Neutrophil (primary cell): ENCODE results near the gene MLX.
A peak's percentile ranks its signal among the peaks of the same experiment; 100 is the strongest.

ENCODE experiments used
- H3K27ac ChIP-seq: fragments of 200-600 bp; sonication (generic); 2 replicates; pipeline ENCODE4 v1.5.1; 2016; ENCODE audit warnings: mild to moderate bottlenecking, moderate library complexity
- H3K27me3 ChIP-seq: fragments of 200-600 bp; sonication (generic); 2 replicates; pipeline ENCODE4 v1.6.0; 2016; ENCODE audit warnings: mild to moderate bottlenecking
- H3K36me3 ChIP-seq: fragments of 200-600 bp; sonication (generic); 2 replicates; pipeline ENCODE4 v1.5.1; 2017
- H3K4me1 ChIP-seq, 2 experiments: fragments of 200-600 bp in 1 of 2; sonication (generic) in 1 of 2; 1 replicate in 1 of 2; 2 replicates in 1 of 2; pipeline versions ENCODE4 v1.5.1 to v1.6.1; 2013 to 2016; ENCODE audit warnings: low read depth in 1 of 2, low read length in 1 of 2, mild to moderate bottlenecking in 1 of 2, moderate library complexity in 1 of 2; ENCODE audit not compliant: control insufficient read depth in 1 of 2, insufficient read depth in 1 of 2
- H3K4me3 ChIP-seq, 2 experiments: fragments of 200-600 bp in 1 of 2; sonication (generic) in 1 of 2; 1 replicate in 1 of 2; 2 replicates in 1 of 2; pipeline ENCODE4 v1.5.1; 2013 to 2016; ENCODE audit warnings: low read depth in 1 of 2, low read length in 1 of 2, mild to moderate bottlenecking in 1 of 2, moderate library complexity in 1 of 2
- H3K9me3 ChIP-seq: fragments of 200-600 bp; sonication (generic); 2 replicates; pipeline ENCODE4 v1.5.1; 2016
- TF ChIP-seq, protein P1 (sequence below): fragments of 200-600 bp; sonication (generic); IDR thresholded peaks from 2 replicates; pipeline ENCODE4 v1.5.1; 2016; ENCODE audit warnings: antibody characterized with exemption

The MLX gene

DNA sequence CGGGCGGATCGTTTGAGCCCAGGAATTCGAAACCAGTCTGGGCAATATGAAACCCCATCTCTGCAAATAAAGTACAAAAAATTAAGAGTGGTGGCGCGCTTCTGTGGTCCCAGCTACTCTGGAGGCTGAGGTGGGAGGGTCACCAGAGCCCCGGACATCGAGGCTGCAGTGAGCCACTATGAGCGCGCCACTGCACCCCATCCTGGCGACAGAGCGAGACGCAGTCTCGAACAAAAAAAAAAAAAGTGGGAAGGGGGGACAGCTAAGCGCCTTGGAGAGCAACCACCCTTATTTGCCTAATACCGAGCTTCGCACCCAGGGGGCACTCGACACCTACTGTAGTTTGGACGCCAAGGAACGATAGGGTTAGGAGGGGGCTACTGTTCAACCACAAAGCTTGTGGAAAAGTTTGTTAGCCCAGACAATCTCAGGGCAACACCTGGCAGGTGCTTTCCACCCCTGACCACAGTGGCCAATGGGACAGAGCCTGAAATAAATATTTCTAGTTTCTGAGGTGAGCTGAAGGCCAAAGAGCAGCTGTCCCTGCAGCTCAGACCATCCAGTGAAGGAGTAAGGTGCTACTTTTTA lies 11.5 kb downstream of the MLX start:
- Histone ChIP-seq H3K36me3 (peaks cover 66% of the 10 kb centered on the region), H3K4me1 (peaks cover 27 to 43% of the 10 kb centered on the region in 2 experiments), H3K9me3 (no peaks in the 10 kb centered on the region), H3K4me3 (peak overlapping the region; percentile 70 to 74), H3K27ac (peak overlapping the region; percentile 96), H3K27me3 (no peaks in the 10 kb centered on the region)
- TF ChIP-seq, protein P1, sequence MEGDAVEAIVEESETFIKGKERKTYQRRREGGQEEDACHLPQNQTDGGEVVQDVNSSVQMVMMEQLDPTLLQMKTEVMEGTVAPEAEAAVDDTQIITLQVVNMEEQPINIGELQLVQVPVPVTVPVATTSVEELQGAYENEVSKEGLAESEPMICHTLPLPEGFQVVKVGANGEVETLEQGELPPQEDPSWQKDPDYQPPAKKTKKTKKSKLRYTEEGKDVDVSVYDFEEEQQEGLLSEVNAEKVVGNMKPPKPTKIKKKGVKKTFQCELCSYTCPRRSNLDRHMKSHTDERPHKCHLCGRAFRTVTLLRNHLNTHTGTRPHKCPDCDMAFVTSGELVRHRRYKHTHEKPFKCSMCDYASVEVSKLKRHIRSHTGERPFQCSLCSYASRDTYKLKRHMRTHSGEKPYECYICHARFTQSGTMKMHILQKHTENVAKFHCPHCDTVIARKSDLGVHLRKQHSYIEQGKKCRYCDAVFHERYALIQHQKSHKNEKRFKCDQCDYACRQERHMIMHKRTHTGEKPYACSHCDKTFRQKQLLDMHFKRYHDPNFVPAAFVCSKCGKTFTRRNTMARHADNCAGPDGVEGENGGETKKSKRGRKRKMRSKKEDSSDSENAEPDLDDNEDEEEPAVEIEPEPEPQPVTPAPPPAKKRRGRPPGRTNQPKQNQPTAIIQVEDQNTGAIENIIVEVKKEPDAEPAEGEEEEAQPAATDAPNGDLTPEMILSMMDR, result peak; percentile 48

DNA sequence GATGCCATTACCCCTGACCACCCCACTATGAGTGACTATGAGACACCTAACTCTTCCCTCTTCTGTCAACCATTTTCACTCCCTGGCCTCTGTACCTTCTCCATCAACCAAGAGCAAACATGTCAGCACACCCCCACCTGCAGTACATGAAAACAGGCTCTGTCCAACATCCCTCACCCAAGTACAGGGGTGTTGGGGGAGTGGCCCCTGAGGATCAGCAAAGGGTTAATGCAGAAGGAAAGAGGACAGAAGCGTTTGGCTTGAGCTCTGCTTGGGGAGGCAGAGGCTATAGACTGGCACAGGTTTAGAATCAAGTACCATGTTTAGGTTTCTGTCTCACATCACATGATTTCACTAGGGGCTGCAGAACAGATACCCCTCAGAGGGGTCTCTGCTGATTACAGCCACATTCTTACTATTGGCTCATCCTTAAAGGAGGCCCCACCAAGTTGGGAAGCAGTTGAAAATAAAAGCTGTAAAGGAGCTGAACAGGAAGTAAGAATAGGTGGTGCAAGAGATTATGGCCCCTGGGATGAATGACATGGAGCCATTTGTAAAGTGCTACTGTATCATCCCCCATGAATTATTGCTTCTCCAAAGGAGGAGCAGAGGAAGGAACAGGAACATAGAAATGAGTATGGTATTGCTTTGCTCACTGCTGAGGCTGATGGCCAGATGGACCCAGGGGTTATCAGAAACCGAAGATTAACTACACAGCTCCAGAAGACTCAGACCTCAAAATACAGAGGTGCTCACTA lies 13.1 kb downstream of the MLX start:
- TF ChIP-seq, protein P1, result no peak

DNA sequence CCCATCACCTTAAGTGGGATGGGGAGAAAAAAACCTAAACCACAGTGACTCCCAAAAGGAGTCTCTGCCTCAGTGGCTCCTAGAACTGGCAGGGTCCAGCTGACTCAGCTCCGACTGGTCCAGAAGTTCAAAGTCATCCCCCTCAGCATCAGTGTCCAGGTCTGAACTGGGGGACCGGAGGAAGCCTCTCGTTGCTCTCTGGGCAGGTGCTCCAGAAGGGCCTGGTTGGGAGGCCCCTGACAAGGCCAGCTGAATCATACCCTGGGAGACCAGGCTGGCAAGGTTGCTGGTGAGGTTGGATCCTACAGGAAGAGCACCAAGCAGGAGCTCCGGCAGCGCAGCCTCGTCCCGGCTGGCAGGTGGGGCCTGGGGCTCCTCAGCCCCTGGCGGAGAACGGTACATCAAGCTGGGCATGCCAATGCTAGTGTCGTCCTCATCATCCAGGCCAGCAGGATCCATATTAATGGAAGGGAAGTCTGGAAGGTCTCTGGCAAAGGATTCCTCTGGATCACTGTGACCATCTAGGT lies 14.9 kb downstream of the MLX start:
- Histone ChIP-seq H3K27me3 (no peaks in the 10 kb centered on the region), H3K4me1 (peaks cover 34 to 51% of the 10 kb centered on the region in 2 experiments), H3K9me3 (no peaks in the 10 kb centered on the region), H3K36me3 (peaks cover 71% of the 10 kb centered on the region), H3K27ac (no peak overlapping the region), H3K4me3 (no peak overlapping the region)
- TF ChIP-seq, protein P1, result no peak

More for the DNA sequence above, 13.1 kb downstream of the MLX start:
- H3K4me3 ChIP-seq, result no peak overlapping the region
- H3K9me3 ChIP-seq, result no peaks in the 10 kb centered on the region
- H3K27me3 ChIP-seq, result no peaks in the 10 kb centered on the region
- H3K4me1 ChIP-seq, result peaks cover 29 to 47% of the 10 kb centered on the region in 2 experiments
- H3K27ac ChIP-seq, result peak overlapping the region; percentile 96
- H3K36me3 ChIP-seq, result peaks cover 61% of the 10 kb centered on the region

DNA sequence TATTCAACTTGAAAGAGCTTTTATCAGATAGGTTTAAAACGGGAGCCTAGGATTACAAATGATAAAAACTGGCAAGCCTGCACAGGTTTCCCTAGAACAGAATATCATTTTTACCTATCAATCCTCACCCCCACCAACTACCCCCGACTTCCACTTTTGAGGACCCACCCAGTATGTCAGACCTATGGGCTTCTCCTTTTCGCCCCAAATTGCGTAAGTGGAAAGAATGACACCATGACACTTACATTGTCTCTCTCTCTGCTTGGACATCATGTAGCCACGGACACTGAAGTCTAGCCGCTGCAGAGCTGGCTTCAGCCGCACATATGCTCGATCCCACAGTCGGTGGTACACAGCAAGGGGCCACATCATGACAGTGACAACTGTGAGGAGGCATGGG lies 18.0 kb downstream of the MLX start:
- no peaks in the 10 kb centered on the region for H3K27me3 ChIP-seq

DNA sequence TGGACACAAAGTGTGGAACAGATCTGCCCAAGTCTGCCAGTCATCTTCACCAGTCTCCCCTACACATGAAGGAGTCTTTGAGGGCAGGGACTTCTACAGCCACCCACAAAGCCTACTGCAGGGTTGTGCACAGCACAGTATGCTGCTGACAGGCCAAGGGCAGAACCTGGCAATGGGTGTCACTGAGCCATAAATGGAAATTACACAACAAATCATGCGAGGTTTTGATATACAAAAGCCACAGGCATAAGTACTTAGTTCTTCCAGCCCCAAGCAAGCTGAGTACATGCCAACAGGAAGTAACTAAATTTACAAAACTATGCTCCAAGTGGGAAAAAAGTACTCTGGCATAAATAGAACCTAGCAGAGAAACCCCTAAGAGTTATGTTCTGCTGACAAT lies 18.5 kb downstream of the MLX start:
- TF ChIP-seq, protein P1, result no peak
- peaks cover 13 to 20% of the 10 kb centered on the region in 2 experiments for H3K4me1 ChIP-seq
- peaks cover 89% of the 10 kb centered on the region for H3K36me3 ChIP-seq
- H3K4me3 ChIP-seq, result peak overlapping the region in 1 of 2 experiments; percentile 18
- H3K27ac ChIP-seq, result peak overlapping the region; percentile 82
- no peaks in the 10 kb centered on the region for H3K27me3 ChIP-seq
- H3K9me3 ChIP-seq, result no peaks in the 10 kb centered on the region

More for the DNA sequence above, 18.0 kb downstream of the MLX start:
- peaks cover 13 to 25% of the 10 kb centered on the region in 2 experiments for H3K4me1 ChIP-seq
- TF ChIP-seq, protein P1, result no peak
- no peaks in the 10 kb centered on the region for H3K9me3 ChIP-seq
- H3K4me3 ChIP-seq, result peak overlapping the region in 1 of 2 experiments; percentile 18
- H3K27ac ChIP-seq, result peak overlapping the region; percentile 82
- peaks cover 89% of the 10 kb centered on the region for H3K36me3 ChIP-seq
